C4-2B (cell line): ENCODE data around the gene PPOX.
A peak's percentile ranks its signal among the peaks of the same experiment; 100 is the strongest.

Experiments used
- H3K27ac ChIP-seq: fragments of 450-650 bp; 2 replicates; pipeline ENCODE4 v1.5.1; 2017
- CTCF ChIP-seq: fragments of 450-650 bp; conservative IDR thresholded peaks from 2 replicates; pipeline ENCODE4 v1.5.1; 2017; ENCODE audit warnings: mild to moderate bottlenecking
- ZFX ChIP-seq: fragments of 450-650 bp; IDR thresholded peaks from 2 replicates; pipeline ENCODE4 v1.6.1; 2017

The PPOX gene

GRCh38 chr1:161199506-161200139, 33.4 kb downstream of the PPOX start:
- TF ChIP-seq CTCF (no peak), ZFX (no peak)
- no peak overlapping the region for H3K27ac ChIP-seq

- H3K27ac ChIP-seq: peak overlapping the region; percentile 88; the same call in 1 of the 2 replicates
- no peak for TF ChIP-seq CTCF
- no peak for TF ChIP-seq ZFX
These were observed 34.3 kb downstream of the PPOX start for GRCh38 chr1:161200421-161200991.

- peak overlapping the region; percentile 88 for H3K27ac ChIP-seq
- TF ChIP-seq CTCF (no peak), ZFX (no peak)
These were observed 35.0 kb downstream of the PPOX start for GRCh38 chr1:161200992-161201835.

GRCh38 chr1:161201836-161202712, 35.8 kb downstream of the PPOX start, which contains the start of gene NDUFS2:
Gene NDUFS2 (plus strand): TSS chr1:161202367. CDS start chr1:161202386, 19 bp downstream.
- TF ChIP-seq CTCF (no peak; the same call in 1 of the 2 replicates), ZFX (peak; percentile 57; the same call in 1 of the 2 replicates)
- peak within 1 kb of the TSS; percentile 88 for H3K27ac ChIP-seq

- TF ChIP-seq ZFX (no peak), CTCF (no peak)
- H3K27ac ChIP-seq: no peak overlapping the region
These were observed 40.4 kb downstream of the PPOX start for GRCh38 chr1:161206411-161207140.

- no peak for TF ChIP-seq ZFX
- no peak for TF ChIP-seq CTCF
- no peak overlapping the region for H3K27ac ChIP-seq
These were observed 40.9 kb downstream of the PPOX start for GRCh38 chr1:161207173-161207572.
